ENCODE measurements around the gene SGMS1.
"Not testable (repeated sequence)": the region's sequence is repeated elsewhere in the genome, so short reads cannot be mapped to it uniquely, and the experiment has no call there.

Gene SGMS1

GRCh38 chr10:50578949-50579348, 44.8 kb downstream of the SGMS1 start:
- no peak for DNase-seq

GRCh38 chr10:50577681-50578350, 45.9 kb downstream of the SGMS1 start:
- no peak for DNase-seq

GRCh38 chr10:50577010-50577409, 46.7 kb downstream of the SGMS1 start:
- DNase-seq: no peak

DNA sequence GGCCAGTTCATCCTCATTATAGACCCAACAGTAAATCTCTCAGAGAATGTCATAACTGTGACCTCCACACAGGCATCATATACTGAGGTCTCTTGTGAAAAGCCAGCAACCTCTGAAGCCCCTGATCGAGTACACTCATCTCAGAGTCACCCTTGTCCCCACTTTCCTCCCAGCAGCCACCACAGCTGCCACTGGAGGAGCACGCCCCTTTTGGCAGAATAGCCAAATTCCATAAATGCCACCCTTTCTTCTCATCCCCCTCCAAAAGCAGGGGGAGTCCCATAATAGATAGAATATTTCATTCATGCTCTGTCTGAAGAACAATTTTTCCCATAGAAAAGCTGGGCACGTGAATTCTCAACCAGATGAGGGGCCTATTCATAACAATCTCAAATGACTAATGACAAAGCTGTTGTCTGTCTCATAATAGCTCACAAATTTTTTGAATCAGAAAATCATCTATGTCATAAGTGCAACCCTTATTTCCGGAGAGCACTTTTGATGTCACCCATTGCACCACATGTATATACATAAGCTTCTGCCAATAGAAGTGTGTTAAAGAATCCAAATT, 47.4 kb downstream of the SGMS1 start:
- no peak for DNase-seq

DNA sequence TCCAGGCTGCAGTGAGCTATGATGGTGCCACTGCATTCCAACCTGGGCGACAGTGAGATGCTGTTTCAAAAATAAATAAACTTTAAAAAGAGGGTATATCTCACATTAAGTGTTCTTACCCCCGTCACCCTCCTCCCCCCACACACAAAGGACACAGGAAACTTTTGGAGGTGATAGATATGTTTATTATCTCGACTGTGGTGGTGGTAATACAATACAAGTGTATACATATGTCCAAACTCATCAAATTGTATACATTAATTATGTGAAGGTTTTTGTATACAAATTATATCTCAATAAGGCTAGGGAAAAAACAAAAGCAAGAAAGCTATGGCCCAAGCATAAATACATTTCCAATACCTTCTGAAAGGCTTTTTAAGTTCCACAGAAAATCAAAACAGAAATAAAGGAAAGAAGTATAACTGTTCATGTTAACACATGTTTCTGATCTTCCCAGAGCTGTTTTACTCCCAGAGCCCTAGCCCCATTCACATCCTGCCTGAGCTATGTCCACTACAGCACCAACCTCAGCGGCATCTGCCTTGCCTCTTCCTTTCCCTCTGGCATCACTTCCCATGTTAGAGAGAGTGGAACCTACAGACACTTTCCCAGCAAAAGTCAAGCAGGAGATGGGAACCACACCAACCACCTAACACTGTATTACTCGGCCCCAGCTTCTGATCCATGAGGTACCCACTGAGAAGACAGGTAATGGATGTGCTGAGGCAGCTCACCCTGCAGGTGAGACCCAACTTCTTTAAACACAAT, 48.1 kb downstream of the SGMS1 start:
- no peak for DNase-seq

GRCh38 chr10:50574931-50575330, 48.8 kb downstream of the SGMS1 start:
- DNase-seq: no peak

DNA sequence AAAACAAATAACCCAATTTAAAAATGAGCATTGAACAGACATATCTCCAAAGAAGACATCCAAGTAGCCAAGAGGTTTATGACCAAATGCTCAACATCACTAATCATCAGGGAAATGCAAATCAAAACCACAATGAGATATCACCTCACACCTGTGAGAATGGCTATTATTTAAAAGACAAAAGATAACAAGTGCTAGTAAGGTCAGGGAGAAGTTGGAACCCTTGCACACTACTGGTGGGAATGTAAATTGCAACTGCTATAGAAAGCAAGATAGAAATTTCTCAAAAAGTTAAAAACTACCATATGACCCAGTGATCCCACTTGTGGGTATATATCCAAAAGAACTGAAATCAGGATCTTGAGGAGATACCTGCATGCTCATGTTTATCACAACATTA, 49.5 kb downstream of the SGMS1 start:
- no peak for DNase-seq

- no peak for DNase-seq
Measured at GRCh38 chr10:50572017-50572491, 51.7 kb downstream of the SGMS1 start.

DNA sequence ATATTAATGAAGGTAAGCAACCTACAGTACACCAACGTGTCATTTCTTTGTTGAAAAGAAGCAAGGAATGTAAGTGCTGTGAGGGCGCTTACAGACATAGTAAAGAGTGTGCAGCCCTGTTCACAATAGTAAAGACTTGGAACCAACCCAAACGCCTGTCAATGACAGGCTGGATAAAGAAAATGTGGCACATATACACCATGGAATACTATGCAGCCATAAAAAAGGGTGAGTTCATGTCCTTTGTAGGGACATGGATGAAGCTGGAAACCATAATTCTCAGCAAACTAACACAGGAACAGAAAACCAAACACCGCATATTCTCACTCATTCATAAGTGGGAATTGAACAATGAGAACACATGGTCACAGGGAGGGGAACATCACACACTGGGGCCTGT, 55.0 kb downstream of the SGMS1 start:
- not testable (repeated sequence) for DNase-seq

DNA sequence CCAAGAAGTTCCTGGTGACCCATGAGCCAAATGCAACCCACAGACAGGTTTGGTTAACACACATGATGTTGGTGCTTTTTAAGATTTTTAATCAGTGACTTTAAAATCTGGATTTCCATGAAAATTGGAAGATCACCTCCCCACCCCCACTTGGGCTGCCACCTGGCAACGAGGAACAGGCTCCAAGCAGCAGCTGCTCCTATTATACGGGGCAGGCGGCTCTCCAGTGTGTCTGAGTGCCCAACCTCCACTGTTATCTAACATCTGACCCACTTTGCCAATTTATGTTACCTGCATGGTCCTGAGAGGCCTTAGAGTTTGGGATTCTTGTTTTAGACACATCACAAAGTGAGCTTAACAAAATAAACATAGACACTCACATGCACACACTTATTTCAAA, 56.4 kb downstream of the SGMS1 start:
- DNase-seq: no peak

DNA sequence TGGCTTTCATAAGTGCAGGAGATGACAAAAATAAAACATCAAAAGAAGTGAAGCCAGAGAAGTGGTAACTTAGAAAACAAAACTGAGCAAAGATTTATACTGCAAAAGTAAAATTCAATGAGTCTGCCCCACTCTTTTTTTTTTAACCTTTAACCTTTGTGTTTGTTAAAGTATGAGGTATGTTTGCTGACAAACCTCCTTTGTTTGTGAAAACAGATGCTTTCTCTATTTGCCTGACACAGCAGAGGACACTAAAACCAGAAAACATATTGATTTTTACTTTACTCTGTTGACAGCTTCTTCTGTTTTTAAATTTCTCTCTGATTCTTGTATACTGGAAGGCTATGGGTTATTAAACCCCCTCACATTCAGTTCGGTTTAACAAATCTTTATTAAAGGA, 57.6 kb downstream of the SGMS1 start:
- DNase-seq: no peak

GRCh38 chr10:50565301-50566083, 58.3 kb downstream of the SGMS1 start:
- DNase-seq: no peak

DNA sequence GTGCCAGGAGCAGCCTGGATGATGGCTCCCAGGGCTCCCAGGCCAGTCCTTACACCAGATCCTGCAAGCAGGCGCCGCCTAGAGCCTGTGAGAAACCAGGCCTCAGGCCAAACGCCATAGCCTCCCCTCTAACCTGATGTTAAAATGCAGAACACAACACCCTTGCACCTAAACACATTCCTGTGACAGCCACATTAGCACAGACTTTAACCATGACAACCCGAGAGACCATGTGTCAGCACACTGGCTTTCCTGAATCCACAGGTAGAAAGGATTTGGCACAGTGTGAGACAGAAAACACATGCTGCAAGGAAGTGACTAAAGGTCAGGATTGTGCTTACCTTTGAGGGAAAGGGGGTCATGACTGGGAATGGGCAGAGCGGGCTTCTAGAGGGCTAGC, 59.9 kb downstream of the SGMS1 start:
- no peak for DNase-seq

DNA sequence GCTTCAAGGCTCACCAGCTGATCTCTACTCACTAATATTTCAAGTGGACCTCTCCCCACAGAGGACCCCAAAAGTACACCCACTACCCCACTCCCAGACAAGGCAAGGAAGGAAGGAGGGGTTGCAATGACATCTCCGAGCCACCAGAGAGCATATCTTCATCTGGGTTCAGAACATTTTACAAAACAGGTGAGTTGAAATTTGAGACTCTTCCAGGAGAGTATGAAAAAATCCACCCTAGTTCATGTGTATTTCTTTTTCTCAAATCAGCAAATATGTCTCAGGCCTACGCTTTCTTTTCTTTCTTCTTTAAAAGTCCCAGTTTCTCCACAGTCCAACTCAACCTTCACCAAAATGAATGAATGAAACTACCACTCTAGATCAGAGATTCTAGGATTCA, 61.9 kb downstream of the SGMS1 start:
- no peak for DNase-seq

DNA sequence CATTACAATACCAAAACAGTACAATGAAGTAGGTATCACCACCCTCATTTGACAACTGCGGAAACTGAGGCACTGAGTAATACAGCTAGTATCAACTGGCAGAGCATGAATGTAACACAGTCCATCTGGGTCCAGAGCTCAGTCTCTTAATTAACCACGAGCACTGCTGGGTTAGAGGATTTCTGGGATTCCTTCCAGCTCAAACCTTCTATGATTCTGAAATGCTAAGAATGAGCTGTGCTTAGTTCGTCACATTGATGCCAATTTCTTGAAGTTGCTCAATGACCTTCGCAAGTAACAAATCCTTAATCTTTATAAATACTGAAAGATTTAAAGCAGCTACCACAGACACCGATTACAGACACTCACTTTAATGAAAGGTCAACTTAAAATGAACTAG, 62.5 kb downstream of the SGMS1 start:
- DNase-seq: no peak

DNA sequence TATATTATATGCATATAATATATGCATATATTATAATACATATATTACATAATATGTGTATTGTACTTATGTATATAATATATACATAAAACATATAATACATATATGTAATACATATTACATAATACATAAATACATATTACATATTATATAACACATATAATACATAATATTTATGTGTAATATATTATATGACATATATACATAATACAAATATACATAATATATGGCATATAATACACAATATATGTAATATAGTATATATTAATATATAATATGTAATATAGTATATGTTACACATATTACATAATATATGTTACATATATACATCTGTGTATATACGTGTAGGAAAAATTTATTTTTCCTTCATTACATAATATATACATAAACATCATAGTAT, 63.4 kb downstream of the SGMS1 start:
- no peak for DNase-seq

DNA sequence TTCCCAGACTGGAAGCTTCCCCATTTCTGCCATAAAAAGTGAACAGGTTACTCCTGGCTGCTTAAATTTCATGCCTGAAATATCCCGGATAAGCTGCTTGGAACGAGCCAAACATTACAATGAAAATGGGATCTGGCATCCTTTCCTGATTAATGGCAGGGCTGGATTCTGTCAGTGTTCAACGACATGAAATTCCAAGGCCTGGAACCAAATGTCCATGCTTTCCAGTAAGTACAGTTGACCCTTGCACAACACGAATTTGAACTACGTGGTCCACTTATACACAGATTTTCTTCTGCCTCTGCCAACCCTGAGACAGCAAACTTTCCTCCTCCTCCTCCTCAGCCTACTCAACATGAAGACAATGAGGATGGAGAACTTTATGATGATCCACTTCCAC, 65.4 kb downstream of the SGMS1 start:
- no peak for DNase-seq

DNA sequence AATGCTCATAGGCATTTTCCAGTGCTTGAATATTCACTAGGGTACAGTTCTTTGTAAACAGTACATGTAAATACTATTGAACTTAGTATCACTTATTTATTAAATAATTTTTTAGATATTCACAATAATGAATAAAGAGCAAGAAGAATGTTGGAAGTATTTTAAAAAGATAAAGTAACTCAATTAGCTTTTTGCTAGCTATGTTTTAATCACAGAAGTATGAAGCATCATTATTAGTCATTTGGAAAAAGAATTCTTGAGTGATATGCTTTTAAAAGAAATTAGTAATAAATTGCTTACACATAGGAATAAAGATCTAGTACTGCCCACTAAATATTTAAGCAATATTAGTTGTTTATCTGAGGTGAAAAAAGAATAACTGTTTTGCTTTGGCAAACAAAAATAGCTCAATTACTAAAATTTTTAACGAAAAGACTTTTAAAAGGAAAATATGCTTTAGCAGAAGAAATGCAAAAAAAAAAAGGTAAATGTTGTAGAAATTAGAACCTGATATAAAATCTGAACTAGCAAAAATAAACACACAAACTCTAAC, 66.5 kb downstream of the SGMS1 start:
- DNase-seq: no peak

- DNase-seq: no peak
Measured at GRCh38 chr10:50556237-50557120, 67.3 kb downstream of the SGMS1 start.

GRCh38 chr10:50554995-50555568, 68.7 kb downstream of the SGMS1 start:
- no peak for DNase-seq

- DNase-seq: no peak
Measured at GRCh38 chr10:50554376-50554994, 69.3 kb downstream of the SGMS1 start.
